ENCODE data around the gene RADIL. TPM values are rescaled to one million over a fixed set of nuclear protein-coding genes. Genes with fewer than 3 reads are reported as not detected.

RADIL gene
- total RNA-seq, 3 donors from 2014 or later, result 0.35 to 7.4 (median 1.1) TPM

- ATAC-seq (no peak), DNase-seq (no peak)
- H3K4me3 ChIP-seq, result no peak overlapping the region
- TF ChIP-seq, protein P1, sequence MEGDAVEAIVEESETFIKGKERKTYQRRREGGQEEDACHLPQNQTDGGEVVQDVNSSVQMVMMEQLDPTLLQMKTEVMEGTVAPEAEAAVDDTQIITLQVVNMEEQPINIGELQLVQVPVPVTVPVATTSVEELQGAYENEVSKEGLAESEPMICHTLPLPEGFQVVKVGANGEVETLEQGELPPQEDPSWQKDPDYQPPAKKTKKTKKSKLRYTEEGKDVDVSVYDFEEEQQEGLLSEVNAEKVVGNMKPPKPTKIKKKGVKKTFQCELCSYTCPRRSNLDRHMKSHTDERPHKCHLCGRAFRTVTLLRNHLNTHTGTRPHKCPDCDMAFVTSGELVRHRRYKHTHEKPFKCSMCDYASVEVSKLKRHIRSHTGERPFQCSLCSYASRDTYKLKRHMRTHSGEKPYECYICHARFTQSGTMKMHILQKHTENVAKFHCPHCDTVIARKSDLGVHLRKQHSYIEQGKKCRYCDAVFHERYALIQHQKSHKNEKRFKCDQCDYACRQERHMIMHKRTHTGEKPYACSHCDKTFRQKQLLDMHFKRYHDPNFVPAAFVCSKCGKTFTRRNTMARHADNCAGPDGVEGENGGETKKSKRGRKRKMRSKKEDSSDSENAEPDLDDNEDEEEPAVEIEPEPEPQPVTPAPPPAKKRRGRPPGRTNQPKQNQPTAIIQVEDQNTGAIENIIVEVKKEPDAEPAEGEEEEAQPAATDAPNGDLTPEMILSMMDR (IDR thresholded peaks at IDR 0.05), result no peak
- no peaks in the 10 kb centered on the region for H3K9me3 ChIP-seq
- H3K36me3 ChIP-seq (ENCODE audit: low read depth), result no peaks in the 10 kb centered on the region
- intact Hi-C loops (cut with DNase I, micrococcal nuclease), result no loop called here
- no peaks in the 10 kb centered on the region for H3K4me1 ChIP-seq (ENCODE audit: low read depth)
Measured at GRCh38 chr7:4783762-4784351, 99.7 kb downstream of the RADIL start.

GRCh38 chr7:4783292-4783652, 100.2 kb downstream of the RADIL start:
- DNase-seq (no peak), ATAC-seq (no peak)
- peaks cover 1% of the 10 kb centered on the region for H3K4me1 ChIP-seq (ENCODE audit: low read depth)
- no peaks in the 10 kb centered on the region for H3K9me3 ChIP-seq
- intact Hi-C loops (cut with DNase I, micrococcal nuclease), result no loop called here
- TF ChIP-seq, protein P1 (IDR thresholded peaks at IDR 0.05), result no peak
- no peak overlapping the region for H3K4me3 ChIP-seq
- no peaks in the 10 kb centered on the region for H3K36me3 ChIP-seq (ENCODE audit: low read depth)

DNA sequence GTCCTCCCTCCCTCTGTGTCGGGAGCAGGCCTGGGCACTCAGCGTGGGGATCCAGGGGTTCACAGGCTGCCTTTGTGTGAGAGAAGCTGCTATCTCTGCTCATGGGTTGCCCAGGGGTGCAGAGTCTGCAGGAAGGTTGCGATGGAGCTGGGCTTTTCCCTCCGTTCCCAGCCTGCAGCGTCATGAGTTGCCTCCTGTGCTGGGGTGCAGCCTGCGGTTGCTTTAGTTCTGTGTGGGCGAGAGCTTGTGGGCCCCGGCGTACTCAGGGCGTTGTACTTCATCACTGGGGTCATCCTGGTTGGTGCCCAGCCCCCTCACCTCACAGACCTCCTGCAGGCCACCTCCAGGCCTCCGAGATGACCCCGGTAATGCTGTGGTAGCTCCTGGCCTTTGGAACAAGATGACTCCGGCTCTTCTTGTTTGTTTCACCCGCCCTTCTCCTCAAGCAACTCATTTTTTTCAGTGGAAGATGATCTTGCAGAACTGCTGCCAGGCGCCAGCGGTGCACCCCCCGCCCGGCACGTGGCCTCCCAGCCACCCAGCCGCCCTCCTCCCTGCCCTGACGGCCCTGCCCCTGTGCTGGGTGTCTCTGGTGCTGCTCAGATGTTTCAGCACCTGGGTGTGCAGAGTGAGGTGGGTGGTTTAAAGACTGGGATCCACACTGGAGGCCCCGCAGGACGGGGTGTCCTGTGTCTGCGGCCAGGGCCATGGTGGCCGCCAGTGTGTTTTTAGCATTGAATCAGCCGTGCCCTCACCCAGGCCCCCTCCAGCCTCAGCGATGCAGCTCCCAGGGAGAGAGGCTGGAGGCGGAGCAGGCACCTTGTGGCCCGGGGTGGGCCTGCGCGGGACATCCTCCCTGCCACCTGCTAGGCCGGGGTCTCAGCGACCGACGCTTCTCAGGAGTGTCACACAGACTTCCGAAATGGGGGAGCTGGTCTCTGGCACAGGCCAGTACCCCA, 100.9 kb downstream of the RADIL start:
- DNase-seq, result no peak
- Histone ChIP-seq H3K4me3 (no peak overlapping the region), H3K4me1 (ENCODE audit: low read depth) (peaks cover 6% of the 10 kb centered on the region), H3K9me3 (no peaks in the 10 kb centered on the region), H3K36me3 (ENCODE audit: low read depth) (no peaks in the 10 kb centered on the region)
- no peak for ATAC-seq
- intact Hi-C loops (cut with DNase I, micrococcal nuclease), result no loop called here
- TF ChIP-seq, protein P1 (IDR thresholded peaks at IDR 0.05), result no peak

GRCh38 chr7:4781366-4782069, 102.0 kb downstream of the RADIL start:
- ATAC-seq, result no peak
- TF ChIP-seq, protein P1 (IDR thresholded peaks at IDR 0.05), result no peak
- Histone ChIP-seq H3K36me3 (ENCODE audit: low read depth) (no peaks in the 10 kb centered on the region), H3K4me3 (no peak overlapping the region), H3K9me3 (no peaks in the 10 kb centered on the region), H3K4me1 (ENCODE audit: low read depth) (peaks cover 10% of the 10 kb centered on the region)
- intact Hi-C loops (cut with DNase I, micrococcal nuclease), result no loop called here
- DNase-seq, result no peak

GRCh38 chr7:4779118-4779517, 104.4 kb downstream of the RADIL start:
- intact Hi-C loops (cut with DNase I, micrococcal nuclease), result no loop called here
- ATAC-seq, result no peak
- H3K4me1 ChIP-seq (ENCODE audit: low read depth), result peaks cover 17% of the 10 kb centered on the region
- no peak overlapping the region for H3K4me3 ChIP-seq
- H3K9me3 ChIP-seq, result no peaks in the 10 kb centered on the region
- TF ChIP-seq, protein P1 (IDR thresholded peaks at IDR 0.05), result no peak
- H3K36me3 ChIP-seq (ENCODE audit: low read depth), result no peaks in the 10 kb centered on the region
- no peak for DNase-seq
